ENCODE measurements around the gene ZNF679.

The ZNF679 gene

DNA sequence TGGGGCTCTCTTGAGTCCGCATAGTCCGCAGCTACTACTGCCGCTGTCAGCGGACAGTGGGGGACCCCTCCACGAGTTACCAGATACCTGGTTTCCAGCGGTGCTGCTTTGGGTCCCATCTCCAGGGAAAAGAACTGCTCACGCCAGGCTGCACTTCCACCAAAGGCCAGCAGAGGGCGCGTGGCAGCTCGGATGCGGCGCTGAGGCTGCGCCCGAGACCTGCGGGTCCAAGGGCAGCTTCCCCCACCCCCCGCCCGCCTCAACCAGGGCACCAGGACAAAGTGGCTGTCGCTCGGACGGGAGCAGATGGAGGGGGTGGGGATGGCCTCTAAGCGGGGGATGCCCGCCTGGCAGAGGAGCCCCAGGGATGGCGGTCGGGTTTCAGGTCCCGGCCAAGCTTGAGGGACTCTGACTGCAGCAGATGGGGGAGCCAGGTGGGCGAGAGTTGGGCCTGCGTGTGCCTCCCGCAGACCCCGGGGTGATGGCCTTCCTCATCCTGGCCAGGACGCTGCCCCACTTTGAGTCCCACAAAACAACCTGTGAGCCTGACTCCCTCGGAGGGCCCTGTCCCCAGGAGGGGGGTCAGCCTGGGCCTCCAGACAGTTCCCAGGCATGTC is 45.0 kb upstream of the ZNF679 start:
- no peak for ATAC-seq (ENCODE audit: insufficient read depth, low read depth)
- no peaks in the 10 kb centered on the region for H3K36me3 ChIP-seq (ENCODE audit: insufficient read depth, low read length)
- no peaks in the 10 kb centered on the region for H3K4me1 ChIP-seq (ENCODE audit: insufficient read depth, low read length)
- no peak overlapping the region for H3K9ac ChIP-seq (ENCODE audit: low read depth, low read length)
- H3K27ac ChIP-seq (ENCODE audit: low read length), result no peak overlapping the region
- no peaks in the 10 kb centered on the region for H4K20me1 ChIP-seq (ENCODE audit: insufficient read depth, low read length)
- TF ChIP-seq, protein P1, sequence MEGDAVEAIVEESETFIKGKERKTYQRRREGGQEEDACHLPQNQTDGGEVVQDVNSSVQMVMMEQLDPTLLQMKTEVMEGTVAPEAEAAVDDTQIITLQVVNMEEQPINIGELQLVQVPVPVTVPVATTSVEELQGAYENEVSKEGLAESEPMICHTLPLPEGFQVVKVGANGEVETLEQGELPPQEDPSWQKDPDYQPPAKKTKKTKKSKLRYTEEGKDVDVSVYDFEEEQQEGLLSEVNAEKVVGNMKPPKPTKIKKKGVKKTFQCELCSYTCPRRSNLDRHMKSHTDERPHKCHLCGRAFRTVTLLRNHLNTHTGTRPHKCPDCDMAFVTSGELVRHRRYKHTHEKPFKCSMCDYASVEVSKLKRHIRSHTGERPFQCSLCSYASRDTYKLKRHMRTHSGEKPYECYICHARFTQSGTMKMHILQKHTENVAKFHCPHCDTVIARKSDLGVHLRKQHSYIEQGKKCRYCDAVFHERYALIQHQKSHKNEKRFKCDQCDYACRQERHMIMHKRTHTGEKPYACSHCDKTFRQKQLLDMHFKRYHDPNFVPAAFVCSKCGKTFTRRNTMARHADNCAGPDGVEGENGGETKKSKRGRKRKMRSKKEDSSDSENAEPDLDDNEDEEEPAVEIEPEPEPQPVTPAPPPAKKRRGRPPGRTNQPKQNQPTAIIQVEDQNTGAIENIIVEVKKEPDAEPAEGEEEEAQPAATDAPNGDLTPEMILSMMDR (IDR thresholded peaks at IDR 0.05; ENCODE audit: borderline replicate concordance, extremely low read depth, low read length, poor library complexity, severe bottlenecking), result peak; percentile 57
- TF ChIP-seq EZH2 (IDR thresholded peaks at IDR 0.05; ENCODE audit: borderline replicate concordance, low read depth, low read length, severe bottlenecking), result no peak
- H2AFZ ChIP-seq (ENCODE audit: low read depth, low read length), result no peak overlapping the region
- H3K4me2 ChIP-seq (ENCODE audit: insufficient read depth, low read length), result no peak overlapping the region
- no peak for DNase-seq
- H3K4me3 ChIP-seq (ENCODE audit: low read depth in 1 of 2, low read length in 2 of 2), result no peak overlapping the region
- no peaks in the 10 kb centered on the region for H3K79me2 ChIP-seq (ENCODE audit: insufficient read depth, low read length)
- H3K9me3 ChIP-seq (ENCODE audit: insufficient read depth, low read length, severe bottlenecking), result peaks cover 23% of the 10 kb centered on the region
- H3K27me3 ChIP-seq (ENCODE audit: insufficient read depth, low read length, poor library complexity), result no peaks in the 10 kb centered on the region

- DNase-seq, result no peak
- TF ChIP-seq EZH2 (IDR thresholded peaks at IDR 0.05; ENCODE audit: borderline replicate concordance, low read depth, low read length, severe bottlenecking), result no peak
- Histone ChIP-seq H3K9me3 (ENCODE audit: insufficient read depth, low read length, severe bottlenecking) (peaks cover 23% of the 10 kb centered on the region), H2AFZ (ENCODE audit: low read depth, low read length) (no peak overlapping the region), H3K27me3 (ENCODE audit: insufficient read depth, low read length, poor library complexity) (no peaks in the 10 kb centered on the region), H3K9ac (ENCODE audit: low read depth, low read length) (no peak overlapping the region), H3K4me3 (ENCODE audit: low read depth in 1 of 2, low read length in 2 of 2) (no peak overlapping the region), H3K4me2 (ENCODE audit: insufficient read depth, low read length) (no peak overlapping the region), H3K79me2 (ENCODE audit: insufficient read depth, low read length) (no peaks in the 10 kb centered on the region), H3K36me3 (ENCODE audit: insufficient read depth, low read length) (no peaks in the 10 kb centered on the region), H4K20me1 (ENCODE audit: insufficient read depth, low read length) (no peaks in the 10 kb centered on the region), H3K4me1 (ENCODE audit: insufficient read depth, low read length) (no peaks in the 10 kb centered on the region), H3K27ac (ENCODE audit: low read length) (no peak overlapping the region)
- ATAC-seq (ENCODE audit: insufficient read depth, low read depth), result no peak
These were observed 44.4 kb upstream of the ZNF679 start for GRCh38 chr7:64183827-64184372.

- Histone ChIP-seq H3K4me2 (ENCODE audit: insufficient read depth, low read length) (no peak overlapping the region), H3K79me2 (ENCODE audit: insufficient read depth, low read length) (no peaks in the 10 kb centered on the region), H3K27ac (ENCODE audit: low read length) (no peak overlapping the region), H2AFZ (ENCODE audit: low read depth, low read length) (no peak overlapping the region), H3K9me3 (ENCODE audit: insufficient read depth, low read length, severe bottlenecking) (peaks cover 23% of the 10 kb centered on the region), H3K9ac (ENCODE audit: low read depth, low read length) (no peak overlapping the region), H3K4me3 (ENCODE audit: low read depth in 1 of 2, low read length in 2 of 2) (no peak overlapping the region), H3K27me3 (ENCODE audit: insufficient read depth, low read length, poor library complexity) (no peaks in the 10 kb centered on the region), H4K20me1 (ENCODE audit: insufficient read depth, low read length) (no peaks in the 10 kb centered on the region), H3K36me3 (ENCODE audit: insufficient read depth, low read length) (no peaks in the 10 kb centered on the region), H3K4me1 (ENCODE audit: insufficient read depth, low read length) (no peaks in the 10 kb centered on the region)
- no peak for ATAC-seq (ENCODE audit: insufficient read depth, low read depth)
- no peak for DNase-seq
- TF ChIP-seq, protein P1 (IDR thresholded peaks at IDR 0.05; ENCODE audit: borderline replicate concordance, extremely low read depth, low read length, poor library complexity, severe bottlenecking), result no peak
- no peak for TF ChIP-seq EZH2 (IDR thresholded peaks at IDR 0.05; ENCODE audit: borderline replicate concordance, low read depth, low read length, severe bottlenecking)
These were observed 43.9 kb upstream of the ZNF679 start for GRCh38 chr7:64184376-64184775.

DNA sequence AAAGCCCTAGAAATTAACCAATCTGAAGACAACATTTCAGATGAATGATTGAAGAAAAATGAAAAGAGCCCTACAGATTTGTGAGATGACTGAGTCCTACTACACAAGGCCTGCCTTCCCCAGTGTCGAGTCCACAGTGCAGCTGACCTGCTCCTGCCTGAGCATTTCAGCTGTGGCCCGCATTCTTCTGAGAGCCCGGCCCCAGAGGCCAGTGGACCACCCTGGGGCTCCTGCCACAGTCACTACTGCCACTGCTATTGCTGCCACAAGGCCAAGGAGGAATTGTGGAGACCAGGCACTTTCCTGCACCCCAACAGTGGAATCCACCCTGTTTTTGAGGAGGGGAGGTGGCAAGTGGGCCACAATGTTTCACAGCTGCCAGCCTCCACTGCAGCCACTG is 40.9 kb upstream of the ZNF679 start:
- no peak for ATAC-seq (ENCODE audit: insufficient read depth, low read depth)
- DNase-seq, result no peak
- Histone ChIP-seq H2AFZ (ENCODE audit: low read depth, low read length) (no peak overlapping the region), H3K79me2 (ENCODE audit: insufficient read depth, low read length) (no peaks in the 10 kb centered on the region), H3K4me1 (ENCODE audit: insufficient read depth, low read length) (no peaks in the 10 kb centered on the region), H3K9ac (ENCODE audit: low read depth, low read length) (no peak overlapping the region), H3K36me3 (ENCODE audit: insufficient read depth, low read length) (no peaks in the 10 kb centered on the region), H3K27ac (ENCODE audit: low read length) (no peak overlapping the region), H3K27me3 (ENCODE audit: insufficient read depth, low read length, poor library complexity) (no peaks in the 10 kb centered on the region), H3K9me3 (ENCODE audit: insufficient read depth, low read length, severe bottlenecking) (peaks cover 18% of the 10 kb centered on the region), H3K4me2 (ENCODE audit: insufficient read depth, low read length) (no peak overlapping the region), H3K4me3 (ENCODE audit: low read depth in 1 of 2, low read length in 2 of 2) (no peak overlapping the region), H4K20me1 (ENCODE audit: insufficient read depth, low read length) (no peaks in the 10 kb centered on the region)
- TF ChIP-seq, protein P1 (IDR thresholded peaks at IDR 0.05; ENCODE audit: borderline replicate concordance, extremely low read depth, low read length, poor library complexity, severe bottlenecking), result no peak
- TF ChIP-seq EZH2 (IDR thresholded peaks at IDR 0.05; ENCODE audit: borderline replicate concordance, low read depth, low read length, severe bottlenecking), result no peak
